Heart right ventricle (tissue), 16 donors: ENCODE data around the gene PPFIA2. TPM values are rescaled to one million over a fixed set of nuclear protein-coding genes. Genes with fewer than 3 reads are reported as not detected.

Experiments used
- ATAC-seq, 8 donors: fragments of 200-7000 bp; cut with Tn5 transposase; one replicate each; pipeline ENCODE4 v1.9.1; 2020; ENCODE audit warnings: mild to moderate bottlenecking in 8 of 8, moderate library complexity in 8 of 8, moderate number of reproducible peaks in 1 of 8
- DNase-seq, 2 donors: peaks; one replicate each; pipeline ENCODE4 v3.0.0-alpha.2; 2020
- H3K27ac ChIP-seq, 10 donors: fragments of 200-600 bp; sonication (generic) in 2 of 10; one replicate each; pipeline versions ENCODE4 v1.5.0 to v1.8.0; 2020 to 2022; ENCODE audit warnings: mild to moderate bottlenecking in 3 of 10
- H3K27me3 ChIP-seq, 7 donors: fragments of 200-600 bp; one replicate each; pipeline ENCODE4 v1.8.0; 2021 to 2022; ENCODE audit warnings: mild to moderate bottlenecking in 2 of 7
- H3K36me3 ChIP-seq, 9 donors: fragments of 200-600 bp; sonication (generic) in 1 of 9; one replicate each; pipeline versions ENCODE4 v1.5.0 to v1.8.0; 2020 to 2022; ENCODE audit warnings: mild to moderate bottlenecking in 2 of 9
- H3K4me1 ChIP-seq, 9 donors: fragments of 200-600 bp; sonication (generic) in 1 of 9; one replicate each; pipeline versions ENCODE4 v1.5.0 to v1.8.0; 2020 to 2022; ENCODE audit warnings: mild to moderate bottlenecking in 4 of 9
- H3K4me3 ChIP-seq, 10 donors: fragments of 200-600 bp; sonication (generic) in 2 of 10; one replicate each; pipeline versions ENCODE4 v1.5.0 to v1.8.0; 2020 to 2022; ENCODE audit warnings: mild to moderate bottlenecking in 7 of 10, moderate library complexity in 2 of 10
- H3K9me3 ChIP-seq, 11 donors: fragments of 200-600 bp in 10 of 11; sonication (generic) in 2 of 11; one replicate each; pipeline versions ENCODE4 v1.5.0 to v1.8.0; 2013 to 2022; ENCODE audit warnings: mild to moderate bottlenecking in 2 of 11, control low read depth in 1 of 11, moderate library complexity in 1 of 11
- CTCF ChIP-seq, 9 donors: fragments of 200-600 bp; sonication (generic) in 2 of 9; IDR thresholded peaks; one replicate each; pipeline versions ENCODE4 v1.5.0 to v1.8.0; 2021 to 2022; ENCODE audit warnings: antibody characterized with exemption in 9 of 9, mild to moderate bottlenecking in 5 of 9, moderate library complexity in 1 of 9
- WGBS, 2 donors: extraction: QIAGEN DNeasy Blood & Tissue Kit; methylation state at CpG; one replicate each; pipeline ENCODE4 v1.1.7; 2013; ENCODE audit warnings: inconsistent platforms in 1 of 2; 5-methylcytosine and 5-hydroxymethylcytosine counted together
- intact Hi-C, 10 donors: fragments of 100-400 bp; cut with DNase I; formaldehyde crosslinking; loops; one replicate each; pipeline versions ENCODE4 v1.11.1 to v1.14.2; 2022
- polyA plus RNA-seq, 2 donors: library from polyadenylated mRNA; stranded (reverse); fragments of 200-250 nt; gene quantifications; one replicate each; pipeline ENCODE4 v1.2.3, GENCODE V29; 2013
- total RNA-seq, 10 donors: library from RNA; stranded (reverse); fragmentation: NEBNext Ultra II Directional in 3 of 10; extraction: Animal tissue kit (Norgen Biotek cat#: 25700) in 3 of 10; gene quantifications; one replicate each; pipeline versions ENCODE4 v1.2.1 to v1.2.4, GENCODE V29; 2021 to 2023
- donor health status: Arrhythmogenic right ventricular cardiomyopathy.
- donor health status: ischemic (EF 13 %, LVEDD 7.1; RV severe dilation, severe dysfunction).
- donor health status: healthy with polysubstance abuse.
- donor health status: DM: no; HTN: yes; CAD: no.
- donor health status: DM: no; HTN: no; CAD: no.
- donor health status: ischemic (EF 25% LVEDD 6.9; RV normal size, moderate dysfunction).
- donor health status: ischemic (EF 25% LVEDD 5.7; RV mildly dilated, moderate dysfunction).
- donor health status: healthy.
- donor health status: DM: yes; HTN: yes; CAD: no.
- donor health status: Ischemic cardiomyopathy.
- donor health status: ischemic (EF 35%, LVEDD 5.7; RV mildly dilated, moderate dysfunction).
- donor health status: nonischemic (EF 11% LVEDD 7.7; RV severe dilation, severe dysfunction).
- donor health status: DM: yes; HTN: yes; CAD: no.
- donor health status: PGD.
- donor health status: ischemic (EF 29% LVEDD 5.4; RV normal size, mild dysfunction).
- donor health status: nonischemic (EF 23%, LVEDD 6.1; RV moderate dilation, normal function).

Gene PPFIA2
- total and polyA plus RNA-seq, 12 donors = 0.15 to 1.3 (median 0.52) TPM; not detected in 1

- ATAC-seq (no peak), DNase-seq (no peak)
- Histone ChIP-seq H3K36me3 (no peaks in the 10 kb centered on the region), H3K4me3 (peak overlapping the region in 9 of 10 donors; percentile 44 to 69 (median 61)), H3K9me3 (no peaks in the 10 kb centered on the region), H3K27ac (no peak overlapping the region), H3K27me3 (peaks cover 0 to 38% (median 9%) of the 10 kb centered on the region in 7 donors), H3K4me1 (peaks cover 0 to 12% (median 9%) of the 10 kb centered on the region in 9 donors)
- TF ChIP-seq CTCF (IDR thresholded peaks at IDR 0.05) = no peak
- intact Hi-C loops = no loop called here
- 11 to 15% methylated on average over 7 of the region's 7 CpGs for WGBS, 2 donors
Measured at GRCh38 chr12:81757731-81758365, 1.3 kb downstream of the PPFIA2 start.

GRCh38 chr12:81729781-81730180, 29.4 kb downstream of the PPFIA2 start:
- TF ChIP-seq CTCF (IDR thresholded peaks at IDR 0.05) = no peak
- no peaks in the 10 kb centered on the region for H3K27me3 ChIP-seq
- H3K36me3 ChIP-seq = no peaks in the 10 kb centered on the region
- intact Hi-C loops = no loop called here
- no peak overlapping the region for H3K4me3 ChIP-seq
- H3K9me3 ChIP-seq = no peaks in the 10 kb centered on the region
- H3K4me1 ChIP-seq = peaks cover 0 to 9% (median 0%) of the 10 kb centered on the region in 9 donors
- 40 to 55% methylated on average over 2 of the region's 2 CpGs for WGBS, 2 donors
- ATAC-seq (peak in 5 of 8 donors; percentile 58 to 89 (median 82)), DNase-seq (peak in 1 of 2 donors; percentile 4)
- peak overlapping the region in 5 of 10 donors; percentile 26 to 60 (median 49) for H3K27ac ChIP-seq

GRCh38 chr12:81727391-81727790, 31.8 kb downstream of the PPFIA2 start:
- TF ChIP-seq CTCF (IDR thresholded peaks at IDR 0.05) = no peak
- ATAC-seq = no peak
- intact Hi-C loops = no loop called here
- no peaks in the 10 kb centered on the region for H3K9me3 ChIP-seq
- H3K4me3 ChIP-seq = no peak overlapping the region
- no peak overlapping the region for H3K27ac ChIP-seq
- DNase-seq = no peak
- H3K36me3 ChIP-seq = no peaks in the 10 kb centered on the region
- H3K27me3 ChIP-seq = no peaks in the 10 kb centered on the region
- peaks cover 0 to 9% (median 0%) of the 10 kb centered on the region in 9 donors for H3K4me1 ChIP-seq

GRCh38 chr12:81726634-81727033, 32.5 kb downstream of the PPFIA2 start:
- intact Hi-C loops = no loop called here
- WGBS, 2 donors = 54 to 63% methylated on average over 1 of the region's 1 CpG
- H3K9me3 ChIP-seq = no peaks in the 10 kb centered on the region

More at GRCh38 chr12:81726634-81727033, 32.5 kb downstream of the PPFIA2 start:
- Histone ChIP-seq H3K4me3 (no peak overlapping the region), H3K27ac (no peak overlapping the region), H3K4me1 (peaks cover 0 to 9% (median 0%) of the 10 kb centered on the region in 9 donors), H3K27me3 (no peaks in the 10 kb centered on the region), H3K36me3 (no peaks in the 10 kb centered on the region)
- no peak for DNase-seq
- TF ChIP-seq CTCF (IDR thresholded peaks at IDR 0.05) = no peak
- ATAC-seq = no peak
